SK-N-MC (cell line): ENCODE results near the gene FOXD1.

Experiments used
- EZH2 ChIP-seq: fragments of 200-600 bp; sonication (generic); IDR thresholded peaks from one replicate; pipeline ENCODE4 v1.6.1; 2017; ENCODE audit warnings: antibody characterized with exemption
- FOXP2 ChIP-seq: optimal IDR thresholded peaks from 2 replicates; pipeline ENCODE3; 2011; ENCODE audit warnings: mild to moderate bottlenecking, moderate library complexity; ENCODE audit not compliant: insufficient read depth; ENCODE audit errors: extremely low read length, control extremely low read depth
- POLR2AphosphoS5 ChIP-seq: IDR thresholded peaks from 2 replicates; pipeline ENCODE4 v1.6.1; 2012; ENCODE audit warnings: mild to moderate bottlenecking, low read depth, low read length, borderline replicate concordance

- TF ChIP-seq POLR2AphosphoS5 (no peak), FOXP2 (no peak), EZH2 (no peak)
Measured at GRCh38 chr5:73451224-73452130, 2.9 kb upstream of the FOXD1 start.
